HT-29 (cell line): Measurements from ENCODE around the gene PAF1. TPM values are rescaled to one million over a fixed set of nuclear protein-coding genes. Genes with fewer than 3 reads are reported as not detected.
"Not testable (repeated sequence)": the region's sequence is repeated elsewhere in the genome, so short reads cannot be mapped to it uniquely, and the experiment has no call there.

Experiments
- DNase-seq: peaks from one replicate; pipeline ENCODE4 v3.0.0-alpha.2; 2015; ENCODE audit warnings: low spot score
- total RNA-seq: library from RNA; depleted of rRNA; stranded (reverse); fragments of >200 nt; shearing (Covaris generic); gene quantifications from 2 replicates; pipeline ENCODE4 v1.2.3, GENCODE V29; 2014

The PAF1 gene
- total RNA-seq, 1 experiment from 2014 or later = 109 TPM

DNA sequence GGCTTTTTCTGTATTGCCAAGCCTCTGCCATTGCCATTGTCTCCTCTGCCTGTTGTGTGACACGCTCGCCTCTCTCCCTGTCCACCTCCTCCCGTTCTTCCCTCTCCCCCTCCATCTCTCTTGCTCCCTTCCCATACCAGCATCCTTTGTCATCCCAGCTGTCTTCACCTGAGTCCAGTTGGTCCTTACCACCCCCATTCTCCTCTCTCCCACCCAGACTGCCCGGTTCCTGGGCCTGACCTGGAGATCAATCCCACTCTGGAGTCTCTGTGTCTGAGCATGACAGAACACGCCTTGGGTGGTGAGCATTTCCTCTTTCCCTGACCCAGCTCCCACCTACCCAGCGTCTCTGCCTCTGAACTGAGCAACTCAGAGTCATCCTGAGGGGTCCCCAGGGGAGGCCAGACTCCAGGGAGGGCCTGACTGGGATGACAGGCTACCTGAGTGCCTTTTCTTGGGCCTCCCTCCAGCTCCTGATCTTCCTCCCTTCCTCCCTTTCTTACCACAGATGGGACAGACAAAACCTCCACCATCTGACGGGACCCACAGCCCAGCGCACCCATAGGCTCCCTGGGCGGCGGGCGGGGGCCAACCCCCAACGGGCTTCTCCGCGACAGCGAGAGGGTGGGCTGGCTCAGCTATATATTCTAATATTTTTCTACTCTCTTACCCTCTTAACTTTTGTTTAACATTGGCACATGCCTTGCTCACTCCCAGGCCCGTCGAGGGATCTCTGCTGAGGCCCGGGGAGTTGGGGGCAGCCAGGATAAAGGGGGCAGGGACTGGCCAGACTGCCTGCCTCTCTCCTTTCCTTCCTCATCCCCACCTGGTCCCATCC, 7.7 kb downstream of the PAF1 start:
- no peak for DNase-seq

GRCh38 chr19:39381910-39382611, 8.8 kb downstream of the PAF1 start:
- no peak for DNase-seq

DNA sequence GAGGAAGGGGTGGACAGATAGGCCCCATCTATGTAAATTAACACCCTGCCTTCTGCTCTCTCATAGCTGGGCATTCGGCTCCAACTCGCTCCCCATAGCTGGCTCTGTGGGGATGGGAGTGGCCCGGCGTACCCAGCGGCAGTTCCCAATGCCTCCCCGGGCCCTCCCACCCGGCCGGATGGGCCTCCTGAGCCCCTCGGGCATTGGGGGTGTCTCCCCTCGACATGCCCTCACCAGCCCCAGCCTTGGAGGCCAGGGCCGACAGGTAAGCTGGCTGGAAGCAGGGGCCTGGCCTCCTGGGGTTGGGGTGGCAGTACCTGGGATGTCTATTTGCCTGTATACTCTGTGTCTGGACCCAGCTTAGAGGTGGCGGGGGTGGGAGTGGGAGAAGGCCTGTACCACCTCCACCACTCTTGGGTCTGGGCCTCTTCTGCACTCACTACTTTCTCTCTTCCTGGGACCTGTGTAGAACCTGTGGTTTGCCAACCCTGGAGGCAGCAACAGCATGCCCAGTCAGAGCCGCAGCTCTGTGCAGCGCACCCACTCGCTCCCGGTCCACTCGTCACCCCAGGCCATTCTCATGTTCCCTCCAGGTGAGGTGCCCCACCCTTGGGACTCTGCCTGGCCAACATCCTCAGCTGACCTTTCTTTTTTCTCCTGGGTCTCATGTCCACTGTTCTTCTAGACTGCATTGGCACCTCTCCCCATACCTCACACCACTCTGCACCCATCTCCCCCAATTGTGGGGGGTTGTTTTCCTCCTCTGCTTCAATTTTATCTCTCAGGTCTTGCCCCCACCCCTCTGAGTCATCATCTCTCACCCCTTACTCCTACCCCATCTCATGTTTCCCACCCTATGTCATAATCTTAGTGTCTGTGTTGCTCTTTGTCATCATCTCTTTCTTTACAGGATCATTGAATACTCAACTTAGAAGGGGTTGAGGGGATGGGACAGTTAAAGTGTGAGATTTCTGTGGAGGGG, 10.1 kb downstream of the PAF1 start:
- no peak for DNase-seq

GRCh38 chr19:39379865-39380396, 11.0 kb downstream of the PAF1 start:
- no peak for DNase-seq

- not testable (repeated sequence) for DNase-seq
These were observed 11.5 kb downstream of the PAF1 start for GRCh38 chr19:39379366-39379765.

DNA sequence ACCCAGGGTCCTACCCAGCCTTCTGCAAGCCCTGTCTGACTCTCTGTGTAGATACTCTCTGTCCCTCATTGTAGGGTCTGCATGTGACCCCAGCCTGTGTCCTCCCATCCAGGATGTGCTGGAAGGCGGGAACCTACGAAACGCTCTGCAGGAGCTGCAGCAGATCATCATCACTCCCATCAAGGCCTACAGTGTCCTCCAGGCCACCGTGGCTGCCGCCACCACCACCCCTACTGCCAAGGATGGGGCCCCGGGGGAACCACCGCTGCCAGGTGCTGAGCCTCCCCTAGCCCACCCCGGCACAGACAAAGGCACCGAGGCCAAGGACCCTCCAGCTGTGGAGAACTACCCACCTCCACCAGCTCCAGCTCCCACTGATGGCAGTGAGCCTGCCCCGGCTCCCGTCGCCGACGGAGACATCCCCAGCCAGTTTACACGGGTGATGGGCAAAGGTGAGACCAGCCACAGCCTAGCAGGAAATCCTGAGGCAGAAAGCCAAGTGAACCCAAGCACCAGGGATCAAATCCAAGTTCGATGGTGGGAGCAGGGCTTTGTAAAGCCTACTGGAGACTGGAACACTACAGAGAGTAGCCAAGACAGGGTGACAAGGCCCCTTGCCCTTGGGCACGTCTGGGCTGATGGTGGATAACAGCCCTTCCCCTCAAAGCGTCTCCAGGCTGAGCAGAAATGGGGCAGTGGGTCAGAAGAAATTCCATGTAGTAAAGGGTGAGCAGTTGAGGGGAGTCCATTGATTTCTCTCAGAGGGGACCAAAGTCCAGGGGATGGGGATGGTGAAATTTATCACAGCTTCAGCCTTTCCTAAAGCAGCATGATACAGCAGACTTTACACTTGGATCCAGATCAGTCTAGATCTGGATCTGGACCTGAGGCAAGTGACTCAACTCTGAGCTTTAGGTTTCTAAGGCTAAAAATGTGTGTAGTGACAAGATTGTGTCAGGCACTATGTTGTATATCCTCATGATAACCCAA, 13.2 kb downstream of the PAF1 start:
- DNase-seq = no peak

DNA sequence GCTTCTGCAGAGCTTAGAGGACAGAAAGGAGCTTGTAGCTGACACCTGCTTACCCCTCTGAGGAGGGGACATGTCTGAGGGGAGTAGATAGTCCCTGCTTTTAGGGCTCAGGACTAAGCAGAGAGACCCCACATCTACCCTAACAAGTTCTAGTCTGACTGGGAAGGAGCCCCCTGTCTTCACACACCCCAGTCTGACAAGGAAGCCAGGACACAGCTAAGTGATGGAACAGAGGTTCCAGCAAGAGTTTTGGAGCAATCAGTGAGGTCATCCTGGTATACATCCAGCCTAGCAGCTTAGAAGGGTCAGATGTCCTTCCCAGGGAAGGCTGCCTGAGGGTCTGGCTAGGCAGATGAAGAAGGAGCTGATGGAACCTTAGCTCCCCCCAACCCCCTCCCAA, 15.0 kb downstream of the PAF1 start:
- no peak for DNase-seq

DNA sequence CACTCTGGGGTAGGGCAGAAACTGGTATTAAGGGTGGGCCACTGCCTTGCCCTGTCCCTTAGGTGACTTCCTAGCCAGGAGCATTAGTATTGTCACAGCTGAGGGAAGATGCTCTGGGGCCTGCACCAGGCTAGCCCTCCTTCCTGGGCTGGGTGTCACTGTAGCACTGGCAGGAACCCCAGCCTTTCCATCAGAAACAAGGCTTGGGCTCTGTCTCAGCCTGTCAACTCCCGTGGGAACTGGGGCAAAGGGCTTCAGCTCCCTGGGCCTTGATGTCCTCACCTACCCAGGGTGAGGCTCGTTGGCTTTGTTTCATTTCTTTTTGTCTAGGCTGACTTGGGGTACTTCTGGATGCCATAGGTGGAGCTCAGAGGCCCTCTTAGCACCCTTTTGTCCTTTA, 18.0 kb downstream of the PAF1 start:
- no peak for DNase-seq

DNA sequence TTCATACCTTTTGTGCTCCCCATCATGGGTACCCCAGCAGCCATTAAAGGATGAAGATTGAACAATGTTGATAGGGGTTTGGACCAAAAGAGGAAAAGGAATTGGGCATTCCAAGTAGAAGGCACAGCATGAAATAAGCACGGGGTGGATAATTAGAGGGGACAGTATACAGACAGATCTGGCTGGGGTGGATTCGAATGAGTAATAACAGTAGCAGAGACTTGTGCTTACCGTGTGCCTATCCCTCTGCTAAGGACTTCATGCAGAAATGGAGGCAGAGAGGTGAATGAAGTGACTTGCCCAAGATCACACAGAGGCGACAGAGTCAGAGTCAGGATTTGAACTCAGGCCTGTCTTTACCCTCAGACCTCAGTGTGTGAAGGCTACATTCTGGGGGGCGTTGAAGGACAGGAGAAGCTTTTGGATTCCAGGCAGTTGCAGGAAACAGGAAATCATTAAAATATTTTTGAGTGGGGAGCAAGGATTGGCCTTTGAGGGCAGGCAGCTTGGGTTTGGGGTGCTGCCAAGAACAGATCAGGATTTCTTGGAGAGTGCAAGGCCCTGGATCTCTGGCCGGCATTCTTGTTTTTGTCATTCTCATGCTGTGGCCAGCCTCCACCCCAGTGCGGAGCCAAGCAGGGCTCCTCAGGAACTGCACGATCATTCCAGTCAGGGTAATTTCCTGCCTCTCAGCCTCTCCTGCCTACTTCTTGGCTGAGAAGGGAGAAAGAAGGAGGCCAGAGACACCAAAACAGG, 18.7 kb downstream of the PAF1 start:
- no peak for DNase-seq

DNA sequence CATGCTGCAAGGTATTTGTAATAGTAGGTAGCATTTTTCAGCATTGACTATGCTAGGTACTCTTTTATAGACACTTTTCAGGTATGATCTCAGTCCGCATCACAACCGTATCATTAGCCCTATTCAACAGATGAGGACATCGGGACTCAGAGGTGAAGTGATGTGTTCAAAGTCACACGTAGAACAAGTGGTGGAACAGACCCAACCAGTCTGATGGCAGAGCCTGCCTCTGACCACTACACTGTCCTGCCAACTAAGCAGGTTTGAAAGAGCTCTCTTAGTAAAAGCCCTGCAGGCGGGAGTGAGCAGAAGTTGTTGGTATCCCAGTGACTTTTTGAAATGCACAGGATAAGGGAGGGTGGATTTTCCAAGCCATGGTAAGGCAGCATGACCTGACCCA, 20.2 kb downstream of the PAF1 start:
- DNase-seq = no peak

GRCh38 chr19:39369200-39369599, 21.7 kb downstream of the PAF1 start:
- no peak for DNase-seq

DNA sequence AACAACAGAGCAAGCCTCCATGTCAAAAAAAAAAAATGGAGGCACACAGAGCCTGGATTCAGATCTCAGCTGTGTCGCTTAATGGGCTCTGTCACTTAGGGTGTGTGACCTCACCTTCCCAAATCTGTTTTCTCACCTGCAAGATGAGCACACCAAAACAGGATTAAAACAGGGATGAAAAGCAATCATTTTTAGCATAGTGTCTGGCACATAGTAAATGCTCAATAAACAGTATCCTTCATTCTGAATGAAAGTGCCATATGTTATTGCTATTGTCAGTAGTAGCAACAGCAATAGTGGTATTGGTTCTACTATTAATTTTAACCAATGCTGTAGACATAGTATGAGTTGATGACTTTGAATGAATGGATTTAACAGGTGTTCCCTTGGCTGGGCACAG, 25.4 kb downstream of the PAF1 start:
- DNase-seq = no peak

DNA sequence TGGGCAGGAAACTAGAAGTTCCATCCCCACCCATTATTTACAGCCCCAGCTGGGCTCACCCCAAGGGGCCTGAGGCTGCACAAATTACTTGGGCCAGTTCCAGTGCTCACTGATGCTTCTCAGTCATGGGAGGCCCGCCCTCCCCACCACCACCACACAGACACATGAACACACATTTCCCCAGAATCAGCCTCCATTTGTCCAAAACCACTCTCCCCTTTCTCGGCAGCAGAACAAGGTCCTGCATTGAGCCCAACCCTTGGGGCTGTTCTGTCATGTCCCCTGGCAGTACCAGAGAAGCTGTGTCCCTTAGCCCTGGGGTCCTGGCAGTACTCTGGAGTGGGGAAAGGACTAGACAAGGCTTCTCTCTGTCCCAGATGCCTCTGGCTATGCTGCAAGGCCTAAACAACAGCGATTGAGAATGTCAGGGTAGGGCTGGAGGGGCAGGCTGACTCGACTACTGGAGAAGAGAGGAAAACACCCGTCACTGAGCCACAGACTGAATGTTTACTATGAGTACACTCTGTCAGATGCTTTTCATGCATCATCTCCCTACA, 26.9 kb downstream of the PAF1 start:
- no peak for DNase-seq

DNA sequence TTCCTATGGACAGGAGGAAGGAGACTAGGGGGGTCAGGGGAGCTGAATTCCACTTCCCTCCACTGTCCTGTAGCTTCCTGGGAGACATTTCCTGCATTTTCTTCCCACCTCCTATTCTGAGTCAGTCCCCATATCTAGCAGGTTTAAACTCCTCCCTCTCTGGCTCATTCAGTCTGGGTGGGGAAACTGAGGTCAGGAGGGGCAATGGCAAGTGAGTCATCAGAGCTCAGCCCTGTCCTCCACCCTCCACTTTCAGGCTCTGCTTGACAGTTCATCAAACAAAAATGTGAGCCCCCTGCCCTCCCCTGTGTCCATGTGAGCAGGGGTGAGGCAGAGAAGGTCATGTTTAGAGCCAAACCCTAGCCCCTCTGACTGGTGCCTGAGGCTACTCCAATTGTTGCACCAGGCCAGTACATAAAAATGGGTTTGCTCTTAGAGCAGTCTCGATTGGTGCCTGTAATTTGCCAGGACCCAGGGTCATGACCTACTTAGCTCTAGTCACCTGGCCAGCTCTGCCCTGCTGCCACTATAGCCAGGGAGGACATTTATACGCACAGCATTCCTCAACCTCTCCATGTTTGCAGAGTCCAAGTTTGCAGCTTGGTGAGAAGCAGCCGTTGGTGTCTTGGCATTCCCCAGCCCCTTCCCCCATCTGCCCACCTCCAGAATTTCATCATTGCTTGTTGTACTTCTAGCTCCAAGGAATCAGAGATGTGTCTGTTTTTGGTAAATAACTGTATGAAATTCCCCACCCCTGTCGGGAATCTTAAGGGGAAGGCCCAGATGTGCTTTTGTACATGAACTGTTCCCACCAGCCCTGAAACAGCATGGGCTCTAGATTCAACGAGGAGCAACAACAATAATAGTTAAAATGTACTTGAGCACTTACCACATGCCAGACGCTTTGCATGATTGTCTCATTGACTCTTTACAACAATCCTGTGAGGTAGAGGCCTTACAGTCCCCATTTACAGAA, 27.9 kb downstream of the PAF1 start:
- no peak for DNase-seq

DNA sequence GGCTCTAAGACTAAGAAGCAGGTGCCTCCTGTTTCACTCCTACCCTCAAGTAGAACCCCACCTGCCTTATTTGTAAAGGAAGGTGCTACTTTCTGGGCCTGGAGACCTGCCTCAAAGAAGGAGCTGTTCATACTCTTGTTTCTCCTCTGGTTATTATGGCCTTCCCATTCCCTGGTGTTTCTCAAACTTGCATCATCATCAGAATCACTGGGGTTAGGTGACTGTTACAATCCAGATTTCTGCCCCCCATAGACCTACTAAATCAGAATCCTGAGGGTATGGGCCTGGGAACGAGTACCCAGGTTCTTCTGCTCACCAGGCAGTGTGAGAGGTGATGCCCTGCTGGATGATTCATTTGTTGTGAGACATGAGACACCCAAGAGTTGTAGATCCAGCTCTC, 30.3 kb downstream of the PAF1 start:
- DNase-seq = no peak

DNA sequence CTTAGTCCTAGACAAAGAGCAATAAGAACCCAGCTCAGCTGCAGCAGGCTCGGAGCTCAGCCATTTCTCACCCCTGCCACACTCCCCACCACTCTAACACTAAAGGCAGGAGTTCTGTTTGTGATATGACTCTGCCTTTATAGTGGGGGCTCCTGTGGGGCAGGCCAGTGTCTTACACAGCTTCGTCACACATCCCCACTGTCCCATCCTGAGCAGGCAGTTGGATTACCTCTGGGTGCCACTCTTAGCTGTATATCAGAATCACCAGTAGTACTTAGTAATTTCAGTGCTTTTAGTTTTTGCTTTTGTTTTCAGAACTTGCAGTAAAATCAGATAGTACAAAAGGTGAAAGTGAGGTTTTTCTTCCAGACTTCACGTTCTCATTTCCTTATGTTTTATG, 31.9 kb downstream of the PAF1 start:
- DNase-seq = no peak

DNA sequence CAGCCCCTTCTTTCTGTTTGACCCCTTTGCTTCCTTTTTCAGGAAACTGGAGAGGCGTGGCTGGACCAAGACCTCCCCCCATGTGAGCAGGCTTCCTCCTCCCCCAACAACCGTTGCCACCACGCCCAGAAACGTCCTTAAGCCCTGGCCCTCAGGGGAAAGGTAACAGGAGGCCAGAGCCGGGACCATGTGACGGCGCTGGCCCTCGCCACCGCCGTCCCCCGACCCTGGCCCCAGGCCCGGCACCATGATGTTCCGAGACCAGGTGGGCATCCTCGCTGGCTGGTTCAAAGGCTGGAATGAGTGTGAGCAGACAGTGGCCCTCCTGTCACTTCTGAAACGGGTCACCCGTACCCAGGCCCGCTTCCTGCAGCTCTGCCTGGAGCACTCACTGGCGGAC, 34.3 kb downstream of the PAF1 start:
- DNase-seq = no peak

GRCh38 chr19:39356073-39356472, 34.8 kb downstream of the PAF1 start:
- DNase-seq = no peak
